Endothelial cell of umbilical vein (primary cell): Measurements from ENCODE around the gene AURKA. TPM values are rescaled to one million over a fixed set of nuclear protein-coding genes. Genes with fewer than 3 reads are reported as not detected.

Experiments
- BruUV-seq: library from RNA; stranded (reverse); fragments of 400-500 nt; replicated peaks from 2 replicates; lab custom pipeline; 2021; lab: Mats Ljungman, UMichigan
- CTCF ChIA-PET: fragments of 300-600, 350-600 bp; sonication (Branson Sonifier 250); formaldehyde crosslinking; loops from one replicate; lab custom pipeline; 2021; ENCODE audit warnings: antibody characterized with exemption, inconsistent platforms; lab: Charles Lee
- POLR2A ChIA-PET: fragments of 300-600, 350-600 bp; sonication (Branson Sonifier 250); formaldehyde crosslinking; loops from one replicate; lab custom pipeline; 2021; ENCODE audit warnings: antibody characterized with exemption, inconsistent platforms; lab: Charles Lee
- DNase-seq: peaks from one replicate; pipeline ENCODE4 v3.0.0-alpha.2; 2011; ENCODE audit warnings: low read depth, low spot score
- FAIRE-seq: peaks from 2 replicates; lab custom pipeline; 2011; peaks lifted over from hg19 to GRCh38; lab: Jason Lieb, UNC
- H2AFZ ChIP-seq: 2 replicates; pipeline ENCODE4 v1.6.0; 2012; ENCODE audit warnings: low read depth, low read length, control low read depth, inconsistent platforms
- H3K27ac ChIP-seq: 2 replicates; pipeline ENCODE4 v1.5.1; 2011; ENCODE audit warnings: low read depth, mild to moderate bottlenecking, control low read depth, low read length, moderate library complexity; ENCODE audit not compliant: insufficient read depth
- H3K27me3 ChIP-seq, 2 experiments: 2 replicates each; pipeline versions ENCODE4 v1.6.0 to v1.6.1; 2011; ENCODE audit warnings: low read length in 2 of 2, mixed read lengths in 1 of 2; ENCODE audit not compliant: control insufficient read depth in 2 of 2, insufficient read depth in 2 of 2
- H3K36me3 ChIP-seq, 2 experiments: 2 replicates in 1 of 2; 3 replicates in 1 of 2; pipeline ENCODE4 v1.5.1; 2011; ENCODE audit warnings: low read length in 2 of 2, mild to moderate bottlenecking in 1 of 2, moderate library complexity in 1 of 2; ENCODE audit not compliant: control insufficient read depth in 2 of 2, insufficient read depth in 2 of 2; ENCODE audit errors: extremely low read depth in 1 of 2
- H3K4me1 ChIP-seq: 3 replicates; pipeline ENCODE4 v1.5.1; 2011; ENCODE audit warnings: mild to moderate bottlenecking, low read length; ENCODE audit not compliant: control insufficient read depth, insufficient read depth; ENCODE audit errors: extremely low read depth
- H3K4me2 ChIP-seq: 2 replicates; pipeline ENCODE4 v1.6.1; 2011; ENCODE audit warnings: low read length, control low read depth, mixed read lengths; ENCODE audit not compliant: insufficient read depth
- H3K4me3 ChIP-seq, 3 experiments: fragments of 200-600 bp in 1 of 3; sonication (generic), shearing (Covaris generic) in 1 of 3; replicated peaks in 1 of 3; 2 replicates each; pipeline ENCODE4 v1.5.1; 2011 to 2016; ENCODE audit warnings: control low read depth in 3 of 3, low read length in 3 of 3, mild to moderate bottlenecking in 2 of 3, inconsistent platforms in 1 of 3, low read depth in 1 of 3, moderate library complexity in 1 of 3; ENCODE audit not compliant: insufficient read depth in 1 of 3
- H3K79me2 ChIP-seq: 2 replicates; pipeline ENCODE4 v1.6.0; 2012; ENCODE audit warnings: low read length, inconsistent platforms; ENCODE audit not compliant: control insufficient read depth, insufficient read depth
- H3K9ac ChIP-seq: replicated peaks from 2 replicates; pipeline ENCODE3; 2011; ENCODE audit warnings: low read length, control low read depth; ENCODE audit not compliant: insufficient read depth; ENCODE audit errors: extremely low read depth
- H3K9me1 ChIP-seq: replicated peaks from 3 replicates; pipeline ENCODE4 v1.6.0; 2011; ENCODE audit warnings: mild to moderate bottlenecking, low read length; ENCODE audit not compliant: control insufficient read depth, insufficient read depth; ENCODE audit errors: extremely low read depth
- H3K9me3 ChIP-seq: replicated peaks from 2 replicates; pipeline ENCODE4 v1.5.1; 2012; ENCODE audit warnings: low read length, inconsistent platforms; ENCODE audit not compliant: control insufficient read depth, insufficient read depth
- H4K20me1 ChIP-seq: replicated peaks from 2 replicates; pipeline ENCODE3; 2011; ENCODE audit warnings: mild to moderate bottlenecking, low read length; ENCODE audit not compliant: control insufficient read depth, insufficient read depth; ENCODE audit errors: extremely low read depth
- FOS ChIP-seq: IDR thresholded peaks from 2 replicates; pipeline ENCODE4 v1.6.1; 2011; ENCODE audit warnings: mild to moderate bottlenecking, low read length, moderate library complexity, borderline replicate concordance; ENCODE audit not compliant: insufficient read depth
- GATA2 ChIP-seq: IDR thresholded peaks from 2 replicates; pipeline ENCODE4 v1.7.0; 2011; ENCODE audit warnings: low read depth, mild to moderate bottlenecking, moderate library complexity, mixed read lengths, low read length; ENCODE audit not compliant: insufficient read length, insufficient read depth
- JUN ChIP-seq: IDR thresholded peaks from 2 replicates; pipeline ENCODE4 v1.6.1; 2011; ENCODE audit warnings: borderline replicate concordance, low read depth; ENCODE audit not compliant: insufficient read length, insufficient read depth
- MYC ChIP-seq: IDR thresholded peaks from one replicate; pipeline ENCODE4 v1.6.1; 2011; ENCODE audit warnings: mild to moderate bottlenecking, low read depth, low read length
- POLR2AphosphoS5 ChIP-seq: IDR thresholded peaks from 2 replicates; pipeline ENCODE4 v1.6.1; 2012; ENCODE audit warnings: low read depth, mild to moderate bottlenecking, control low read depth, low read length, moderate library complexity; ENCODE audit not compliant: insufficient read depth
- dilution Hi-C: fragments of 300-500 bp; cut with MboI; formaldehyde crosslinking; loops from one replicate; pipeline ENCODE4 v1.15.0; 2019; ENCODE audit warnings: low sequenced_read_pairs; ENCODE audit not compliant: extremely low pct_ligation_motif_present
- intact Hi-C: fragments of 100-400 bp; cut with micrococcal nuclease; formaldehyde crosslinking; loops from one replicate; pipeline ENCODE4 v1.10.0; 2022
- polyA plus RNA-seq, 4 experiments: library from polyadenylated mRNA; depleted of rRNA in 3 of 4; stranded (reverse) in 3 of 4; unstranded in 1 of 4; fragments of >200 nt; gene quantifications; 2 replicates each; pipeline versions ENCODE4 v1.2.1 to v1.2.3, GENCODE V29; 2011 to 2012; ENCODE audit warnings: missing spikeins in 1 of 4
- total RNA-seq: library from RNA; stranded (reverse); gene quantifications from 2 replicates; pipeline ENCODE4 v1.2.3, GENCODE V29; 2021
- TF ChIP-seq, protein P1 (sequence below): IDR thresholded peaks from 2 replicates; pipeline ENCODE4 v1.6.1; 2011; ENCODE audit not compliant: insufficient read depth, insufficient read length
- TF ChIP-seq, protein P2 (sequence below), 2 donors: IDR thresholded peaks; 1 replicate in 1 of 2; 2 replicates in 1 of 2; pipeline ENCODE4 v1.5.1; 2011; ENCODE audit warnings: low read length in 2 of 2, mild to moderate bottlenecking in 2 of 2, moderate library complexity in 2 of 2, control low read depth in 1 of 2, inconsistent platforms in 1 of 2, low read depth in 1 of 2; ENCODE audit not compliant: insufficient read depth in 1 of 2; ENCODE audit errors: extremely low read depth in 1 of 2

AURKA gene
- total and polyA plus RNA-seq, 2 donors (not counting 3 experiments of a cell fraction or from before 2014, with no cell fraction given): 33.1 to 56.9 TPM

DNA sequence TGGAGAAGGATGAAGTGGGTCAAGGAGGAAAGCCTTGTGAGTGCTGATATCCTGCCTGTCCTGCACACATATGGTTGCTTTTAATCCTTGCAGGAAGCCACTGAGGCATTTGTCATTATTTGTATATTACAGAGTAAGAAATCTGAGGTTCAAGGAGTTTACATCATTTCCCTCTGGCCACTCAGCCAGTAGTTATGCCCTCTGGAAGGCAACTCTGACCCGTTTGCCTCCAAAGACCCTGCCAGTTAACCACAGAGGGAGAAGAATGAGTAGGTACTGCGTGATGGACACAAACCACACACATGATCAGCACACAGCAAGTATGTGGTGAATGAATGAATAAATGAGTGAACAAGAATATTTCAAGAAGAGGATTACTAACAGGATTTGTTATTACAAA lies 41.2 kb downstream of the AURKA start:
- Histone ChIP-seq H3K9ac (no peak overlapping the region), H3K4me1 (no peaks in the 10 kb centered on the region), H3K27ac (no peak overlapping the region), H3K9me1 (no peaks in the 10 kb centered on the region), H4K20me1 (no peaks in the 10 kb centered on the region), H3K27me3 (peaks cover 4% of the 10 kb centered on the region in 2 experiments), H3K9me3 (no peaks in the 10 kb centered on the region), H3K4me3 (no peak overlapping the region), H3K4me2 (no peak overlapping the region), H3K36me3 (no peaks in the 10 kb centered on the region), H3K79me2 (no peaks in the 10 kb centered on the region), H2AFZ (no peak overlapping the region)
- DNase-seq (no peak), FAIRE-seq (no peak)
- ChIA-PET CTCF (no interaction called here), POLR2A (no interaction called here)
- no TSS peak for BruUV-seq
- dilution Hi-C loops (no loop called here), intact Hi-C loops (no loop called here)
- TF ChIP-seq GATA2: no peak
- no peak for TF ChIP-seq JUN
- TF ChIP-seq, protein P1, sequence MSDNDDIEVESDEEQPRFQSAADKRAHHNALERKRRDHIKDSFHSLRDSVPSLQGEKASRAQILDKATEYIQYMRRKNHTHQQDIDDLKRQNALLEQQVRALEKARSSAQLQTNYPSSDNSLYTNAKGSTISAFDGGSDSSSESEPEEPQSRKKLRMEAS: no peak
- peak; percentile 22 for TF ChIP-seq FOS
- TF ChIP-seq, protein P2, sequence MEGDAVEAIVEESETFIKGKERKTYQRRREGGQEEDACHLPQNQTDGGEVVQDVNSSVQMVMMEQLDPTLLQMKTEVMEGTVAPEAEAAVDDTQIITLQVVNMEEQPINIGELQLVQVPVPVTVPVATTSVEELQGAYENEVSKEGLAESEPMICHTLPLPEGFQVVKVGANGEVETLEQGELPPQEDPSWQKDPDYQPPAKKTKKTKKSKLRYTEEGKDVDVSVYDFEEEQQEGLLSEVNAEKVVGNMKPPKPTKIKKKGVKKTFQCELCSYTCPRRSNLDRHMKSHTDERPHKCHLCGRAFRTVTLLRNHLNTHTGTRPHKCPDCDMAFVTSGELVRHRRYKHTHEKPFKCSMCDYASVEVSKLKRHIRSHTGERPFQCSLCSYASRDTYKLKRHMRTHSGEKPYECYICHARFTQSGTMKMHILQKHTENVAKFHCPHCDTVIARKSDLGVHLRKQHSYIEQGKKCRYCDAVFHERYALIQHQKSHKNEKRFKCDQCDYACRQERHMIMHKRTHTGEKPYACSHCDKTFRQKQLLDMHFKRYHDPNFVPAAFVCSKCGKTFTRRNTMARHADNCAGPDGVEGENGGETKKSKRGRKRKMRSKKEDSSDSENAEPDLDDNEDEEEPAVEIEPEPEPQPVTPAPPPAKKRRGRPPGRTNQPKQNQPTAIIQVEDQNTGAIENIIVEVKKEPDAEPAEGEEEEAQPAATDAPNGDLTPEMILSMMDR (IDR thresholded peaks at IDR 0.05; ENCODE audit: extremely low read depth in 1 of 2, insufficient read depth in 1 of 2, low read depth in 1 of 2, low read length in 2 of 2): no peak
- no peak for TF ChIP-seq MYC
- TF ChIP-seq POLR2AphosphoS5: no peak
